GM19193 (cell line): ENCODE results near the gene TELO2.

ENCODE experiments used
- POLR2A ChIP-seq: IDR thresholded peaks from 4 replicates; pipeline ENCODE4 v1.6.1; 2011; ENCODE audit not compliant: insufficient read depth, insufficient read length; ENCODE audit errors: extremely low read depth

The TELO2 gene

GRCh38 chr16:1486551-1487390 lies 6.4 kb upstream of the TELO2 start:
- no peak for TF ChIP-seq POLR2A

DNA sequence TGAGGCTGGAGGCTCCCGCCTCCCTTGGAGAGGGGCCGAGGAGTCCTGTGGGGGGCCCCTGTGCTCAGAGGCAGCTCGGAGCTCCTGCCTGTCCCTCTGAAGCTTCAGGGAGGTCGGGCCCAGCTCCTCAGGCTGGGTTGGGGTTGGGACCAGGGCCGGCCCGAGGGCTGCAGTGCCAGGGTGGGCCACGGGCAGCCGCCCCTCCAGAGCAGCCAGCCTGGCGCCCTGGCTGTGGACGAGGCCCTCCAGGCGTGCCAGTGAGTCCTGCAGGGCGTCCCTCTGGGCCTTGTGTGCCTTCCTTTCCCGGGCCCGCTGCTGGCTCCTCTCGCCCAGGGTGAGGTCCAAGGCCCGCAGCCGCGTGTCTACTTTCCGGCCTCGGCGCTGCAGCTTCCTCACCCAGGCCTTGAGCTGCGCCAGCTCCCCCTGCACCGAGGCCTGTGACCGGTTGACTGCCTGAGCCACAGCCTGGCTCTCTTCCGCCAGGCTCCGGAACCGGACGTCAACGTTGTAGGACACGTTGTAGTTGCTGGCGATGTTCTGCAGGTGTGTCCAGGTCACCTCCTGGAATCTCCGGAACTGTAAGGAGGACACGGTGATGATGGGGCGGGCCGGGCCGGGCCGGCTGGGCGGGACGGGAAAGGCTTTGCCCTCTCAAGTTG lies 5.6 kb upstream of the TELO2 start:
- no peak for TF ChIP-seq POLR2A

DNA sequence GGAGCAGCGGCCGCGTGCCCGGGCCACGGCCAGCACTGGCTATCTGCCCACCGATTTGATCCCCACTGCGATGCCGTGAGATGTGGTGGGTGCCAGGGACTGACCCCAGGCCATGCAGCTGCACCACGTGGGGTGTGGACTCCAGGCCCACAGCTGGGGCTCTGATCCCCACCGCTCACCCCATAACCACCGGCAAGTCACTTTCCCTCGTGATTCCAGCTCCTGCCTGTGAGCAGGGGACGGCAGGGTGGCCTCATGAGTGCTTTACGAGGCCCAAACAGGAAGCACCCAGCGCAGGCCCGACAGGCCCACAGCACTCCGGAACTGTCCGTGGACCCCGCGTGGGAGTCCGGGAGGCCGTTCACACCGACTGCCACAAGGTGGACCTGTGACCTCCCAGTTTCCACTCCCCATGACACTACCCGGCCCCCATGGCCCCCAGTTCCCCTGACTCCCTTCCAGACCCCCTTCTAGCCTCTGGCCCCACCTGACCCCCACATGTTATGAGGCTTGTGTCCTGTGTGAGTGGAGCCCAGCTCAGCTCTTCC lies 5.0 kb upstream of the TELO2 start:
- TF ChIP-seq POLR2A = no peak

- TF ChIP-seq POLR2A = no peak
Measured at GRCh38 chr16:1488619-1489018, 4.5 kb upstream of the TELO2 start, which contains the start of gene PTX4. Gene PTX4 (minus strand): TSS chr16:1488944. CDS start chr16:1488909, 35 bp downstream.

DNA sequence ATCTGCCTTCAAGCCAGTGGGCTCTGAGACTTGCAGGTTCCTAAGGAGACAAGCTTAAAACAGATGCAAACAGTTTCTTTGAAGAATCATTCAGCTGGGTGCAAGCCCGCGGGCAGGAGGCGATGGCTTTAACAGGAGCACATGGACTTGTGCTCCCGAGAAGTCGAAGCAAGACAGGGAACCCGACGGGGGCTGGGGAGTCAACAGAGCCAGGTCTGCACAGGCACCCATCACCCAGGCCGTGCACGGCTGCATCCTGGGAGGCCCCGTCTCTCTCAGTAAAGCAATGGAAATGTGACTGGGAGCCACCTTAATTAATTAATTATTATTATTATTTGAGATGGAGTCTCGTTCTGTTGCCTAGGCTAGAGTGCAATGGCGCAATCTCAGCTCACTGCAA lies 4.1 kb upstream of the TELO2 start:
- TF ChIP-seq POLR2A = no peak

GRCh38 chr16:1491327-1491726 lies 1.8 kb upstream of the TELO2 start:
- TF ChIP-seq POLR2A = no peak

DNA sequence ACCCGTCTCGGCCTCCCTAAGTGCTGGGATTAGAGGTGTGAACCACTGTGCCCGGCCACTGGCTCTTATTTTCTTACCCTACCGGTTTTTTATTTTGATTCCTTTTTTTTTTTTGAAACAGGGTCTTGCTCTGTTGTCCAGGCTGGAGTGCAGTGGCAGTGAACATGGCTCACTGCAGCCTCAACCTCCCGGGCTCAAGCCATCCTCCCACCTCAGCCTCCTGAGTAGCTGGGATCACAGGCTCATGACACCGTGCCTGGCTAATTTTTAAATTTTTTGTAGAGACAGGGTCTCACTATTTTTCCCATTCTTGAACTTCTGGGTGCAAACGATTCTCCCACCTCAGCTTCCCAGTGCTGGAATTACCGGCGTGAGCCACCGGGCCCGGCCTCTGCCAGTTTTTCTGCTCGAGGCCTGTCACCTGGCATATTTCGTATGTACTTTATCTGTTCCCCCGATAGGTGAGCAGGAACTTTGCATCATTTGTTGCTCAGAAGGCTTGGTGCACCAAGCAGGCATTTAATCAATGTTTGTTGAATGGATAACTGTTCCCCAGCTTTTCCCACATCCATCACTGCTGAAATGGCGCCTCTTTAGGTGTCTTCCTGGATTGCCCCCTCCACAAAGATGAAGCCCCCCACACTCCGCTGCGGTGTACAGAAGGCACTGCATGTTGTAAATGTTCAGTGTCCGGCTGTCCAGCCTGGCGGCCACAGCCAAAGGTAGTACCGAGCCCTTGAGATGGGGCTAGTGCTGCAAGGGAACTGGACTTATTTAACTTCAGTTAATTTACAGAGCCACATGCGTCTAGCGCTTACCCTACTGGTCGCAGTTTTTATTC lies 858 bp upstream of the TELO2 start:
- TF ChIP-seq POLR2A = no peak

GRCh38 chr16:1493746-1494094 lies 560 bp downstream of the TELO2 start:
- TF ChIP-seq POLR2A = no peak

- no peak for TF ChIP-seq POLR2A
Measured at GRCh38 chr16:1494129-1494640, 1.0 kb downstream of the TELO2 start.

DNA sequence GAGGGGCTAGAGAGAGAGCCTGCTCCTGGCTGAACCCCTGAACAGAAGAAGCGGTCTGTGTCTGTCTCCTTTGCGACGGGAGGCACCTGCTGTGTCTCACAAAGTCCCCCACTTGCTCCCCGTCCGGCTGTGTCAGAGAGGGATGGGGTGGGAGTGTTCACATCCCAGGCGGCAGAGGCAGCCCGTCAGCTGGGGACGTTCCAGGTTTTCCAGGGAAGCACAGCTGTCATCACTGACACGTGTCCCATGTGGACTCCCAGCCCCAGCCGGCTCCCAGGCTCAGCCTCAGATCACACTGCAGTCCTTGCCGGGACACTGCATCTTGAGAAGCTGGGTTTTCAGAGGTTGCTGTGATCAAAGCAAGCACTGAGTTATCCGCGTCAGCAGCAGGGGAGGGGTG lies 1.6 kb downstream of the TELO2 start:
- no peak for TF ChIP-seq POLR2A

- TF ChIP-seq POLR2A = no peak
Measured at GRCh38 chr16:1495211-1495888, 2.2 kb downstream of the TELO2 start.

DNA sequence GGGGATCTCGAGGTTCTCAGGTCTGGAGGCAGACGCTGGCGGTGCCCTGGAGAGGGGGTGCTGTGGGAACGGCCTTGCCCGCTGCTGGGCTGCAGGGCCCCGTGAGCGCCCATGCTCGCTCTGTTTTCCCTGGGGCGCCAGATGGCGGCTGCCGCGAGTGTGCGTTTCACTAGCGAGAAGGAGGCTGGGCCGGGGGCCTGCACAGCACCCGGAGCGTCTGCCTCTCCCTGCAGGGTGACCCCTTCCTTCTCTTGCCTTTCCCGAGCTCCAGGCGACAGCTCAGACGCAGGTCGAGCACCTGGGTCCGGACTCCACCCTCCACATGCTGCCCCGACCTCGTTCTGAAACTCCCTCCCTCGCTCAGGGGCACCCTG lies 2.7 kb downstream of the TELO2 start:
- no peak for TF ChIP-seq POLR2A

GRCh38 chr16:1496464-1496863 lies 3.3 kb downstream of the TELO2 start:
- TF ChIP-seq POLR2A = no peak

GRCh38 chr16:1497014-1497598 lies 3.9 kb downstream of the TELO2 start:
- no peak for TF ChIP-seq POLR2A
